GM12865 (cell line): Measurements from ENCODE around the gene HOXA9.

Source experiments
- DNase-seq: peaks from one replicate; pipeline ENCODE4 v3.0.0; 2010; ENCODE audit warnings: low read depth
- H3K4me3 ChIP-seq: 2 replicates; pipeline ENCODE4 v1.5.1; 2011; ENCODE audit warnings: mild to moderate bottlenecking, low read depth, low read length, control low read depth
- CTCF ChIP-seq: IDR thresholded peaks from 2 replicates; pipeline ENCODE4 v1.5.1; 2011; ENCODE audit warnings: low read length, control low read depth, low read depth, inconsistent platforms; ENCODE audit not compliant: insufficient read depth; ENCODE audit errors: missing control alignments

Gene HOXA9

GRCh38 chr7:27210441-27211083 lies 45.2 kb upstream of the HOXA9 start:
- peak; percentile 43 for DNase-seq
- no peak overlapping the region for H3K4me3 ChIP-seq
- TF ChIP-seq CTCF: peak; percentile 68

GRCh38 chr7:27209933-27210440 lies 44.6 kb upstream of the HOXA9 start:
- no peak for DNase-seq
- no peak for TF ChIP-seq CTCF
- H3K4me3 ChIP-seq: no peak overlapping the region

- no peak overlapping the region for H3K4me3 ChIP-seq
- DNase-seq: no peak
- TF ChIP-seq CTCF: no peak
These were observed 43.7 kb upstream of the HOXA9 start for GRCh38 chr7:27208998-27209397.

- no peak for TF ChIP-seq CTCF
- no peak overlapping the region for H3K4me3 ChIP-seq
- no peak for DNase-seq
These were observed 42.1 kb upstream of the HOXA9 start for GRCh38 chr7:27207348-27207985.

- TF ChIP-seq CTCF: no peak
- no peak overlapping the region for H3K4me3 ChIP-seq
- DNase-seq: no peak
These were observed 40.3 kb upstream of the HOXA9 start for GRCh38 chr7:27205325-27206280.

GRCh38 chr7:27204851-27205322 lies 39.5 kb upstream of the HOXA9 start:
- no peak overlapping the region for H3K4me3 ChIP-seq
- no peak for DNase-seq
- TF ChIP-seq CTCF: no peak
